Gastroesophageal sphincter (tissue), 4 donors: ENCODE data around the gene GPR87. TPM values are rescaled to one million over a fixed set of nuclear protein-coding genes. Genes with fewer than 3 reads are reported as not detected.

ENCODE experiments used
- ATAC-seq: fragments of 150-250 bp; one replicate; pipeline ENCODE4 v1.9.1; 2016; ENCODE audit warnings: mild to moderate bottlenecking, moderate library complexity
- H3K27ac ChIP-seq, 4 donors: fragments of 200-600 bp; sonication (generic) in 3 of 4; 1 replicate in 3 of 4; 2 replicates in 1 of 4; pipeline ENCODE4 v1.5.1; 2016 to 2019
- H3K27me3 ChIP-seq: fragments of 200-600 bp; sonication (generic); one replicate; pipeline ENCODE4 v1.5.1; 2019
- H3K36me3 ChIP-seq, 2 donors: fragments of 200-600 bp; sonication (generic); one replicate each; pipeline ENCODE4 v1.5.1; 2019; ENCODE audit warnings: control low read depth in 1 of 2
- H3K4me1 ChIP-seq, 3 donors: fragments of 200-600 bp; sonication (generic); 1 replicate in 2 of 3; 2 replicates in 1 of 3; pipeline ENCODE4 v1.5.1; 2016 to 2019; ENCODE audit warnings: control low read depth in 2 of 3
- H3K4me3 ChIP-seq, 2 donors: fragments of 200-600 bp; sonication (generic); one replicate each; pipeline ENCODE4 v1.5.1; 2019; ENCODE audit warnings: mild to moderate bottlenecking in 1 of 2, moderate library complexity in 1 of 2
- H3K9me3 ChIP-seq, 3 donors: fragments of 200-600 bp; sonication (generic); one replicate each; pipeline ENCODE4 v1.5.1; 2017 to 2019; ENCODE audit warnings: control low read depth in 2 of 3
- EP300 ChIP-seq: sonication (generic); formaldehyde crosslinking; IDR thresholded peaks from one replicate; pipeline ENCODE4 v1.6.1; 2017; ENCODE audit warnings: antibody characterized with exemption, mild to moderate bottlenecking
- POLR2A ChIP-seq, 2 donors: fragments of 450-650 bp; IDR thresholded peaks; one replicate each; pipeline ENCODE4 v1.6.1; 2017; ENCODE audit warnings: antibody characterized with exemption in 2 of 2, mild to moderate bottlenecking in 2 of 2, moderate library complexity in 1 of 2
- POLR2AphosphoS5 ChIP-seq: sonication (generic); formaldehyde crosslinking; IDR thresholded peaks from one replicate; pipeline ENCODE4 v1.6.1; 2017; ENCODE audit warnings: antibody characterized with exemption
- WGBS, 2 donors: methylation state at CpG; one replicate each; pipeline ENCODE4 v1.1.5; 2018; ENCODE audit warnings: low coverage in 1 of 2; 5-methylcytosine and 5-hydroxymethylcytosine counted together
- total RNA-seq, 4 donors: library from RNA; depleted of rRNA; stranded (reverse); fragments of >200 nt; gene quantifications; one replicate each; pipeline ENCODE4 v1.1.0, GENCODE V29; 2016
- TF ChIP-seq, protein P1 (sequence below), 4 experiments: fragments of 200-600 bp in 2 of 4; fragments of 450-650 bp in 2 of 4; sonication (generic) in 1 of 4; IDR thresholded peaks; one replicate each; pipeline ENCODE4 v1.5.1; 2017 to 2019; ENCODE audit warnings: antibody characterized with exemption in 4 of 4, mild to moderate bottlenecking in 2 of 4, moderate library complexity in 2 of 4

Gene GPR87
- total RNA-seq, 4 donors from 2014 or later: 3.5 TPM; not detected in 3

- no peaks in the 10 kb centered on the region for H3K4me1 ChIP-seq
- TF ChIP-seq, protein P1, sequence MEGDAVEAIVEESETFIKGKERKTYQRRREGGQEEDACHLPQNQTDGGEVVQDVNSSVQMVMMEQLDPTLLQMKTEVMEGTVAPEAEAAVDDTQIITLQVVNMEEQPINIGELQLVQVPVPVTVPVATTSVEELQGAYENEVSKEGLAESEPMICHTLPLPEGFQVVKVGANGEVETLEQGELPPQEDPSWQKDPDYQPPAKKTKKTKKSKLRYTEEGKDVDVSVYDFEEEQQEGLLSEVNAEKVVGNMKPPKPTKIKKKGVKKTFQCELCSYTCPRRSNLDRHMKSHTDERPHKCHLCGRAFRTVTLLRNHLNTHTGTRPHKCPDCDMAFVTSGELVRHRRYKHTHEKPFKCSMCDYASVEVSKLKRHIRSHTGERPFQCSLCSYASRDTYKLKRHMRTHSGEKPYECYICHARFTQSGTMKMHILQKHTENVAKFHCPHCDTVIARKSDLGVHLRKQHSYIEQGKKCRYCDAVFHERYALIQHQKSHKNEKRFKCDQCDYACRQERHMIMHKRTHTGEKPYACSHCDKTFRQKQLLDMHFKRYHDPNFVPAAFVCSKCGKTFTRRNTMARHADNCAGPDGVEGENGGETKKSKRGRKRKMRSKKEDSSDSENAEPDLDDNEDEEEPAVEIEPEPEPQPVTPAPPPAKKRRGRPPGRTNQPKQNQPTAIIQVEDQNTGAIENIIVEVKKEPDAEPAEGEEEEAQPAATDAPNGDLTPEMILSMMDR (IDR thresholded peaks at IDR 0.05): no peak
- TF ChIP-seq POLR2AphosphoS5 (no peak), POLR2A (IDR thresholded peaks at IDR 0.05) (no peak), EP300 (no peak)
- 44 to 60% methylated on average over 10 of the region's 10 CpGs for WGBS, 2 donors
- ATAC-seq: no peak
- no peaks in the 10 kb centered on the region for H3K36me3 ChIP-seq
- no peaks in the 10 kb centered on the region for H3K27me3 ChIP-seq
- H3K27ac ChIP-seq: peak overlapping the region in 1 of 4 donors; percentile 14
- H3K4me3 ChIP-seq: no peak overlapping the region
- no peaks in the 10 kb centered on the region for H3K9me3 ChIP-seq
Observed at GRCh38 chr3:151328298-151328995, 11.8 kb upstream of the GPR87 start.

DNA sequence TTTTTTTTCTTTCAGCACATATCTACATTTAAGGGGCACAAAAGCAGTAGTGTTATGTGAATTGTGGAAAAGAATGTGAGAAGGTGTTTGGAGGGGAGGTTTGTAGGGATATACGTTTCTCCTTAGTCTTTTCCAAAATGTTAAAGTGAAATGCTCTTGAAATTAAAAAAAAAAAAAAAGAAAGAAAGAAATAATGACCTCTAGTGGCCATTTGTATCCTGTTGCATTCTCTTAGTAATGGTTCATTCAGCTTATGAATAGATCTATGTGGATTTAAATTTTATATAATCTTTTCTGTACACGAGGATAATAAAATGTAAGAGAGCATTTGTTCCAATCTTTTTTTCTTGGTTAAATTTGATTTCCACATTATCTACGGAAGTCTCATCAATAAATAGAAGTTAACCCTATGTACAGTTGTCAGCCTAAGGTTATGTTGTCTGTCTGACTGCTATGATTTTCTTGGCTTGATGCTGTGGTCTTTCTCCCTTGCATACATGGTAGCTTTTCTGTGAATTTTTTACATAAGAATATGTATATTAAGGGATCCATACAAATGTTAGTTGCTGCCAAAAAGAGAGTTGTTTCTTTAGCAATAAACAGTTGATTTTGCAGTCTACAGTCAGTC, 11.1 kb upstream of the GPR87 start:
- WGBS, 2 donors: 9 to 23% methylated on average over 3 of the region's 3 CpGs
- ATAC-seq: no peak
- H3K27ac ChIP-seq: no peak overlapping the region
- no peak overlapping the region for H3K4me3 ChIP-seq
- H3K4me1 ChIP-seq: no peaks in the 10 kb centered on the region
- H3K9me3 ChIP-seq: no peaks in the 10 kb centered on the region
- H3K36me3 ChIP-seq: no peaks in the 10 kb centered on the region
- no peaks in the 10 kb centered on the region for H3K27me3 ChIP-seq
- TF ChIP-seq POLR2AphosphoS5 (no peak), EP300 (no peak)
- TF ChIP-seq, protein P1 (IDR thresholded peaks at IDR 0.05): peak in 3 of 4 experiments; percentile 22 to 60 (median 42)

- WGBS, 2 donors: 95 to 100% methylated on average over 1 of the region's 1 CpG
- no peak overlapping the region for H3K27ac ChIP-seq
- ATAC-seq: no peak
- no peaks in the 10 kb centered on the region for H3K9me3 ChIP-seq
- H3K4me1 ChIP-seq: no peaks in the 10 kb centered on the region
- H3K4me3 ChIP-seq: no peak overlapping the region
- no peaks in the 10 kb centered on the region for H3K27me3 ChIP-seq
- no peaks in the 10 kb centered on the region for H3K36me3 ChIP-seq
- no peak for TF ChIP-seq POLR2A (IDR thresholded peaks at IDR 0.05)
- TF ChIP-seq EP300: no peak
- no peak for TF ChIP-seq POLR2AphosphoS5
- TF ChIP-seq, protein P1 (IDR thresholded peaks at IDR 0.05): no peak
Observed at GRCh38 chr3:151322511-151322910, 5.9 kb upstream of the GPR87 start.

DNA sequence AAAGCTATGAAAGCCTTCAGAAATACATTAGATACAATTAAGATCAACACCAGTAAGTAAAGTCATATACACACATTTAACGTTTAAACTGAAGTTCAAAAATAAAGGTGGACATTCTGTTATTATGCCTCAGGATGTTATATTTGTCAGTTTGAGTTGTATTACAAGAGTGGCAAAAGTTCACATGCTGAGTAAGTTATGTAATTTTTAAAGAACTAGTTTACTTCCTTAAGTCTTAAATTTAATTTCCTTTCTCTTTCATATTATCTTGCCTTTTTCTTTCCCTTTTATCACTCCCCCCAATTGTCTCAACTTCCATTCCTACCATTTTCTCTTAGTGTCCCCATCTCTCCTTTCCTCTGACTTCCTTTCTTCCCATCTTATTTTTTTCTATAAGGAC, 4.9 kb upstream of the GPR87 start:
- Histone ChIP-seq H3K9me3 (no peaks in the 10 kb centered on the region), H3K4me1 (no peaks in the 10 kb centered on the region), H3K27ac (no peak overlapping the region), H3K4me3 (no peak overlapping the region), H3K27me3 (no peaks in the 10 kb centered on the region), H3K36me3 (no peaks in the 10 kb centered on the region)
- no peak for TF ChIP-seq EP300
- TF ChIP-seq POLR2AphosphoS5: no peak
- no peak for TF ChIP-seq POLR2A (IDR thresholded peaks at IDR 0.05)
- TF ChIP-seq, protein P1 (IDR thresholded peaks at IDR 0.05): no peak
- no peak for ATAC-seq
- WGBS, 2 donors: 33 to 79% methylated on average over 1 of the region's 1 CpG

DNA sequence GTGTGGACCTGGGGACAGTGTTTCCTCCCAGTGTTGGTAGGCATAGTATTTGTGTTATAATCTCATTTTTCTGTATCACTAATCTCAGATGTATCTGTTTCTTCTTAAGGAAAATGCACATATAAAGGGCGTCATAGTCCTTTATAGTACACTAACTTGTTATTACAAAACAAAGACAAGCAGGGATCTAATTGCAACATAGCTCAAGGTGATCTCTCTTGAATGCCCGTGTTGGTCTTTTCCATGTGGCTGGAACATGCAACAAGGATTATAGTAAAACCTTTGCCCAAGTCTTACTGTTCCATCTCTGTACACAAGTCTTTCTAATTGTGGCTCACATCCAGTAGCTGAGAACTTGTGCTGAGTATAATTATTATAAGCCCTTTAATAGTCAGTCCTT, 3.5 kb upstream of the GPR87 start:
- Histone ChIP-seq H3K4me1 (no peaks in the 10 kb centered on the region), H3K36me3 (no peaks in the 10 kb centered on the region), H3K4me3 (no peak overlapping the region), H3K27me3 (no peaks in the 10 kb centered on the region), H3K9me3 (no peaks in the 10 kb centered on the region), H3K27ac (no peak overlapping the region)
- no peak for TF ChIP-seq POLR2AphosphoS5
- TF ChIP-seq, protein P1 (IDR thresholded peaks at IDR 0.05): no peak
- no peak for ATAC-seq
- 88 to 100% methylated on average over 1 to 2 of the region's 2 CpGs for WGBS, 2 donors
